GM19240 (cell line): ENCODE data around the gene TRPM5.

ENCODE experiments used
- DNase-seq: peaks from one replicate; pipeline ENCODE4 v3.0.0; 2011; ENCODE audit warnings: low spot score; ENCODE audit not compliant: insufficient read length

TRPM5 gene

DNA sequence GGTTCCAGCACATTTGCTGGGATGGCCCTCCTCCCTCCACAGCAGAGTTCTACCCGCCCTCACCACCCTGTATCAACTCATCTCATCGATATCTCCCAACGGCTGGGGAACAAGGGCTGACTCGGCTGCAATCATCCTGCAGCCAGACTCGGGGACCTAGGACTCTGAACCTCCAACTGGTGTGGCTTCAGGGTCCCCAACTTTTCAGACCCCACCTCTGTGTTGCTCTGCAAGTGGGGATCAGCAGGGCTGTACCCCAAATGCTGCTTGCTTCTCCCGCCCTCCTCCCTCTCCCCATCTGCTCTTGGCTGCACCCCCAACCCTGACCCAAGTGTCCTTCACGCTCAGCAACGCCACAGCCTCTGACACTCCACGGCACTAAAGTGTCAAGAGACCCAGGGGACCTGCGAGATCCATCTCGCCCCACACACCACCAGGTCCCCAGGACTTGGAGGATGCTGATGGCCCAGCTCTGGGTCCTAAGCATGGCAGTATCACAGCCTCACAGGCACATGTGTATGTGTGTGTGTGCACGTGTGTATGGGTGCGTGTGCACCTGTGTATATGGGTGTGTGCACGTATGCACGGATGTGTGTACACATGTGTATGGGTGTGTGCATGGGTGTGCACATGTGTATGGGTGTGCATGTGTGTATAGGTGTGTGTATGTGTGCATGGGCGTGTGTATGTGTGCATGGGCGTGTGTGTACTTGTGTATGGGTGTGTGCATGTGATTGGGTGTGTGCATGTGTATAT, 26.9 kb upstream of the TRPM5 start:
- no peak for DNase-seq

DNA sequence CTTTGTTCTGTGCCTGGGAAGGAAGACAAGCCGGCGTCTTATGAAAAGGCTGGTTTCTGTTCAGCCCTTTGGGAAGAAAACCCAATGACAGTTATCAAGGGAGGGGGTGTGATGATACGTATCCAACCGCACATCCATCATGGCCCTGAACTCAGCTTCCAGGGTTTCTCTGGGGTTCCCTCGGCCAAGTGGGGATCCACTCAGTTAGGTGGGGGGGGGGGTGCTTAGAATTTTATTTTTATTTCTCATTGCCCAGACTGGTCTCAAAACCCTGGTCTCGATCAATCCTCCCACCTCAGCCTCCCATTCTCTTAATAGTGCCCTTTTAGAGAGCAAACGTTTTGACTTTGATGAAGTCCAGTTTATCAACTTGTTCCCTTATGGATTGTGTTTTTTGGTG, 26.2 kb upstream of the TRPM5 start:
- DNase-seq: no peak

- no peak for DNase-seq
These were observed 24.3 kb upstream of the TRPM5 start for GRCh38 chr11:2468363-2469235.

GRCh38 chr11:2467695-2468055, 23.4 kb upstream of the TRPM5 start:
- no peak for DNase-seq

DNA sequence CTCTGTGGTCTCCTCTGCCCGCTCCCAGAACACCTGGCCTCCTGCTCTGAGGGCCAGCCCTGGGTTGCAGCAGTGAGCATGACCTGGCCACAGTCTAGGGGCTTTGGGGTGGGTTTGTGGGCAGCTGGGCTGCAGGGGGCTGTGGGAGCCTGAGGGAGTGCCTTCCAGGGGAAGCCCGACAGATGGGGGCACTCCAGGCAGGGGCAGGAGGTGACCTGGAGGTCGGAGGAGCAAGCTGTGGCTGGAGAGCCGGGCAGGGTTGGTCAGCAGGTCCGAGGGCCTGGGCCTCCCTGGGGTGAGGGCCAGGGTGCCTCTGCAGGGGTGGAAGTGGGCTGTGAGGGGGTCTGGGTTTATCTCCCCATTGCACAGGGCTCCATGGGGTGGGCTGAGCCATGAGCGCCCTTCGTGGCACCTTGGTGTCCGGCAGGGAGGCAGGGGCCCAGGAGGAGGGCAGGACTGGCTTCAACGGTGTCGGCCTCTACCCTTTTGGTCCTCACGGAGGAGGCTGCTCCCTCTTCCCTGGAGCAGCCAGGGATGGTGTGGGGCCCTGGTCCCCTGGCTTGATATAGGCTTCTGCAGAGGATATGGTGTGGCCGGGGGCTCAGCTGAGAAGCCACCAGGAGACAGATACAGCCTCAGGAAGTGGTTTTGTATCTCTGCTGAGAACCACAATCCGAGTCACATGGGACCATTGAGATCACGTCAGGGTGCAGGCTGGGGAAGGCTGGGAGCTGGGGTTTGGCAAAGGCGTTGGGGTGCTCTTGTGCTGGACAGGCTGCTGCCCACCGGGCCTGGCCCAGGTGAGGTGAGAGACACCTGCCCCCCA, 22.8 kb upstream of the TRPM5 start:
- no peak for DNase-seq

- DNase-seq: no peak
These were observed 21.9 kb upstream of the TRPM5 start for GRCh38 chr11:2466069-2466801.

DNA sequence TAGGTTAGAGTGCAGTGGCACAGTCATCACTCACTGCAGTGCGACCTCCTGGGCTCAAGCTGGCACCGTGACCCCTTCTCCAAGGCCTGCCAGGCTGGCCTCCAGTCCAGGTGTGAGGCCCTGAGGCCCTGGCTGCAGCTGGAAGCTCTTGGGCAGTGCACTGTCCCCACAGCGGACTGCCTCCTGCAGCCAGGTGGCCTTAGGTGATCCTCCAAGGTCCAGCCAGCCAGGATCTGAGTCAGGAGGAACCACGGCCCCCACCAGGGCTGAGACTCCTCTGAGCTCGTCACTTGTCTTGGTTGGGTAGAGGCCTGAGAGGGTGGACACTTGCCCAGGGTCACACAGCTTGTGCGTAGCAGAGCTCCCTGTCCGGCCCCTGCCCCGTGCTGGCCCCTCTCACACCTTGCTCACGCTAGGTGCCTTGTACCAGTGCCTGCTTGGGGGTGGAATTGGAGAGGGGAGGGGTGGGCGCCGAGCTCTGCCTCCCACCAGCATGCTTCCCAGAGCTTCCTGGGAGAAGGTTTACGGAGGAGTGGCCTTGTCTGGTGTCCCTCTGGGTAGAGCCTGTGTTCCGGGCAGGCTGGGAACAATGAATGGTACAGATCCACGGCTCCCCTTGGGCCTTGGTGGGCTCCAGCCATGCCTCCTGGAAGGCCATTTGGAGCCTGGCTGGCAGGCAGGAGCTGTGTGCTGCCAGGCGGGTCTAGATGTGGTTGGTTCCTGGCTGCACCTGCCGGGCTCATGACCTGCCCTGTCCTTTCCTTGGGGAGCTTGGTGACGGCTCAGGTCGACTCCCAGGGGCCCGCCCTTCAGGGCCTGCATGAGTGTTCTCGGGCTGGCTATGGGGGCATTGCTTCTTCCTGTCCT, 21.1 kb upstream of the TRPM5 start:
- DNase-seq: no peak

GRCh38 chr11:2464451-2465165, 20.3 kb upstream of the TRPM5 start:
- DNase-seq: no peak

GRCh38 chr11:2463766-2464277, 19.5 kb upstream of the TRPM5 start:
- DNase-seq: no peak

- no peak for DNase-seq
These were observed 18.9 kb upstream of the TRPM5 start for GRCh38 chr11:2462986-2463765.

DNA sequence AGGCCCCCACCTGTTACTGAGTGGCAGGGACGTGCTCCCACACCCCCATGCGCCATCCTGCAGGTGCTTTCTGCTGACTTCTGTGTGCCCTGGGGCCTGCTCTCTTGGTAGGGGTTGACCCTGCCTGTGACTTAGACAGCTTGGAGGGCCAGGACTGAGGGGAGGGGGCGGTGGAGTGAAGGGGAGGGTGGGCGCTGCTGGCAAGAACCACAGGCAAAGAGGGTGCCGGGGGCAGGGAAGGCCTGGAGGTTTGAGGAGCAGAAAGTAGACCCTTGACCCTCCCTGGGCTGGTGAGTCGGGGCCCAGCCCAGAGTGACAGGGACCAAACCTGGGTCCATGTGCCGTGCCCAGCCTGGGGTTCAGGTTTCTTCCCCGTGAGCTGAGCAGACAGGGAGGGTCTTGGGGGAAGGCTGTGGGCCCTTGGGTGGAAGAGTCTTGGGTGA, 18.2 kb upstream of the TRPM5 start:
- DNase-seq: no peak

DNA sequence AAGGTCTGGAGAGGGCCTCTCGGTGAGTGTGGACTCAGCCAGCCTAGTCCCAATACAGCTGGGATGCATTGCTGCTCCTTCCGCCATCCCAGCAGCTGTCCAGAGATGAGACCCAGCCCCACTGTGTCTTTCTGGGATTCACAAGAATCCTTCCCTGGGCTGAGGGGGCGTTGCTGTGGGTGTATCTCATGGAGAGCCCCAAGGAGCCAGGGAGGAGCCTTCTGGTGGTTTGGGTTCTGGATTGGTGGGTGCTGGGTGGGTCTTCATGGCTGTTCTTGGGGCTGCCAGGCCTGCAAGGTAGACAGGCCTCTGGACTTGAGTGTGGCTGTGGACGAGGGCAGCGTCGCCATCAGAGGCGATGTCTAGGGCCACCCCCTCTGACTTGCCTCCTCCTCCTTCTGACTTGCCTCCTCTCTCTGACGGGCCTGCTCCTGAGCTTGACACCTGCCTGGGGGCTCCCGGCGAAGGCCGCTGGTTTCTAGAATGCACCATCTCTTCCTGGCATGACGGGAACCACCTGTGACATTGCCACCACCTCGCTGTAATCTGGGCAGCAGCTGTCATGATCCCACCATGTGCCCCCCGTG, 17.7 kb upstream of the TRPM5 start:
- DNase-seq: no peak

DNA sequence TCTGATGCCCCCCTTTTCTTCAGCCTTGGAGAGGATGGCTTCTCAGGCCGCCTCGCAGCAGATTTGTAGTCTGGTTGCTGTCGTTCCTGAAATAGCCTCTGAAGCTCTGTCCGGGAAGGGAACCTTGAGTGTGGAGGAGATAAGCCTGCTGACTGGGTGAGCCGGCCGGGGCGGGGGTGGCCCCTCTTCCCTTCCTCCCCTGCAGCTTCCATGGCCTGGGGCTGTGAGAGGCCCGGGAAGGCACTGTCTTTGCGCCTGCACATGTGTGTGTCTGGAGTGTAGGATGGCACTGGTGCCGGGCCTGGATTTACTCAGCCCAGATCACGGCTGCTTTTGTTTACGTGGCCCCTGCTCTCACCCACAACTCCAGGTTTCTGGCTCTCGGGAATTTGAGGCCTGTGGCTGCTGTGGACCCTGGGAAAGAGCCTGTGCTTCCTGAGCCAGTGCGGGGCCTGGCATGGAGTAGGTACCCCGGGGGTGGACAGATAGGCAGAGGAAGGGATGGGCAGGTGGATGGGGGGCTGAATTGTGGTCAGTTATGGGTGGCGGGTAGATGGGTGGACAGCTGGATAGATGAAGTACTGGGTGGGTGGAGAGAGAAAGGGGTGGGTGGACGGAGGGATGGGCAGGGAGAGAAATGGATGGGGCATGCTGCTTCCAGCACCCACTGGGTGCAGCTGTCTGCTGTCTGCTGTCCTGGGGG, 17.1 kb upstream of the TRPM5 start:
- no peak for DNase-seq

GRCh38 chr11:2460540-2461252, 16.4 kb upstream of the TRPM5 start:
- DNase-seq: no peak

DNA sequence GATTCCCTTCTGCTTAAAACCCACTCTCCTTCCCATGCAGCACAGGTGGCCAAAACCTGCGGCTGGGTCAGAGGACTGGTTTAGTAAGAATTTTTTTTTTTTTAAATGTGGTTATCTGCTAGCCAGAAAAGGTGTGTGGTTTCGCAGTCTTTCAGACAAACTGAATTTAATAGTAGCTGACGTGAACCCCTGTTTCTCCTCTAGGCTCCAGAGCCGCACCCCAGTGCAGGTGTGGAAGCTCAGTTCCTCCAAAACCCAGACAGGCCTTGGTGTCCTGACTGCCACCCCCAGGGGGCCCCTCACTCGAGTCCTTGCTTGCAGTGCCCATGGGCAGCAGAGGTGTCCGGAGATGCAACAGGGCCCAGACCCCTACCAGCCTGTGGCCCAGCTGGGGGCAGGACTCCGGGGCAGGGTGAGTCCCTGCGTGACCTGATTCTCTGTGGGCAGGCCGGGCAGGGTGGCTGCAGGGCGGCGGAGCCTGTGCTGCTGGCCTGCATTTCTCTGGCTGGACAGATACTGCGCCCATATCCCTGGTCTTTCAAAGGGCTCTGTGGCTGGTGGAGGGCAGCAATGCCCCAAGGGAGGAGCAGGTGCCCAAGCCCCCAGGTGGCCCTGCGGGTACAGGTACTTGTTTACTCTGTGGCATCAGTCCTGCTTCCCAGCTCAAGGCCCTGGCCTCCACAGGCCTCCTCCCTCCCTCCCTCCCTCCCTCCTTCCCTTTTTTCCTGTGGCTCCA, 15.7 kb upstream of the TRPM5 start:
- no peak for DNase-seq

DNA sequence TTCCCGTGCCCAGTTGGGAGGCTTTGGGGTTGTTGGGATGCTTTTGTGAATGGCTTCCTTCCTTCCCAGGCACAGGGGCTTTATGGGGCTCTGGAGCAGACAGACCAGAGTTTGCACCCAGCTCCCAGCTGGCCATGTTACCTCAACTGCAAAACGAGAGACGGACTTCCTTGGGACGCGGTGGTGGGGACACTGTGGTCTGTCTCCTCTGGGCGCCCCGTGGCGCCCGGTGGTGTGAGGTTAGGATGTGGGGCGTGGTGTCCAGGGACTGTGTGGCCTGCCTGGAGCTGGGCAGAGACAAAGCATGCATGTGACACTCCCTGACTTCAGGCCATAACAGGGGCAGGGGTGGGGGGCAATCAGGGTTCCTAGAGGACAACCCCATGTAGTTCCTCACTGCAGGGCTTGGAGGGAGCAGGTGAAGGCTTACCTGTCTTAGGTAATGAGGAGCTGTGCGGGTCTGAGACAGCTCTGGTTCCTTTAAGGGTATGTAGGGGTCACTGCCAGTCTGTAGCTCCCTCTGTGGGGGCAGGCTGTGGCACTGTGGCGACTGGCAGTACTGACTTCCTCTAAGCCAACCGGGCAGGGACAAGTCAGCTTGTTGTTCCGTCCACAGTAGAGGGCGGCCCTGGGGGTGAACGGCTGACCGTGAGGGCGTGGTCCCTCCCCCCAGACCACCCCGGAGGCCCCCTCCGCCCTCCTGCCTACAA, 14.9 kb upstream of the TRPM5 start:
- no peak for DNase-seq
